ENCODE results near the gene TIGD3. TPM values are rescaled to one million over a fixed set of nuclear protein-coding genes. Genes with fewer than 3 reads are reported as not detected.

TIGD3 gene
- total and polyA plus RNA-seq, 2 of the 13 experiments (the other 11 are each of a cell fraction or from before 2014, with no cell fraction given): 0.49 to 4.9 TPM

DNA sequence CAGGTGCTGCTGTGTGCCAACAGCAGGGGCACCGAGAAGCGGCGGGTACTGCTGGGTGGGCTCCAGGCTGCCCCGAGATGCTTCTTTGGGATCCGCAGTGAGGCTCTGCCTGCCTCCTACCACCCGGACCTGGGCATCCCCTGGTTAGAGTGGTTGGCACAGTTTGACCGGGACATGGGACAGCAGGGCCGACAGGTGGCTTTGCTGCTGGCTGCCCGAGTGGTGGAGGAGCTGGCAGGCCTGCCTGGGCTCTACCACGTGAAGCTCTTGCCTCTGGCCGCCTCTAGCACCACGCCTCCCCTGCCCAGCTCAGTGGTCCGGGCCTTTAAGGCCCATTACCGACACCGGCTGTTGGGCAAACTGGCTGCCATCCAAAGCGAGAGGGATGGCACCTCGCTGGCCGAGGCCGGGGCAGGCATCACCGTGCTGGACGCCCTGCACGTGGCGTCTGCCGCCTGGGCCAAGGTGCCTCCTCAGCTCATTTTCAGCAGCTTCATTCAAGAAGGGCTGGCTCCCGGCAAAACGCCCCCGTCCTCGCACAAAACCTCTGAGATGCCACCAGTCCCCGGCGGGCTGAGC is 1.9 kb downstream of the TIGD3 start:
- POLR2A ChIA-PET: interaction anchor here (0.9 to 6.3 kb wide), 8 partner anchors 14 to 219 kb away, joined by 3 to 87 read pairs (median 24); partner anchors contain the start of genes DPF2, EHBP1L1, MALAT1 and NEAT1
- Histone ChIP-seq H3K4me1 (ENCODE audit: insufficient read depth, low read length) (peaks cover 50% of the 10 kb centered on the region), H3K9ac (ENCODE audit: insufficient read depth, low read depth, low read length) (no peak overlapping the region), H3K27ac (ENCODE audit: extremely low read length, insufficient read depth, low read length) (no peak overlapping the region), H3K4me2 (ENCODE audit: low read depth, low read length) (no peak overlapping the region), H3K79me2 (ENCODE audit: insufficient read depth, low read length) (no peaks in the 10 kb centered on the region), H3K27me3 (ENCODE audit: control insufficient read depth in 1 of 2, insufficient read depth in 2 of 2, low read length in 2 of 2) (no peaks in the 10 kb centered on the region), H3K4me3 (replicated peaks in 1 of 3; ENCODE audit: insufficient read depth in 1 of 3, low read depth in 2 of 3, low read length in 3 of 3) (no peak overlapping the region), H3K9me3 (ENCODE audit: low read length) (no peaks in the 10 kb centered on the region), H4K20me1 (ENCODE audit: insufficient read depth, low read length) (no peaks in the 10 kb centered on the region), H3K36me3 (replicated peaks in 1 of 2; ENCODE audit: control insufficient read depth in 1 of 2, insufficient read depth in 2 of 2, low read length in 2 of 2) (peaks cover 8 to 12% of the 10 kb centered on the region in 2 experiments; a peak in 3 of 5 replicates), H2AFZ (ENCODE audit: low read length) (no peak overlapping the region)
- CTCF ChIA-PET (ENCODE audit: low intra/inter-chr PET ratio, low total read pairs): no interaction called here
- FAIRE-seq (no peak), DNase-seq (ENCODE audit: low spot score) (no peak), ATAC-seq (no peak)
- TF ChIP-seq, protein P1, sequence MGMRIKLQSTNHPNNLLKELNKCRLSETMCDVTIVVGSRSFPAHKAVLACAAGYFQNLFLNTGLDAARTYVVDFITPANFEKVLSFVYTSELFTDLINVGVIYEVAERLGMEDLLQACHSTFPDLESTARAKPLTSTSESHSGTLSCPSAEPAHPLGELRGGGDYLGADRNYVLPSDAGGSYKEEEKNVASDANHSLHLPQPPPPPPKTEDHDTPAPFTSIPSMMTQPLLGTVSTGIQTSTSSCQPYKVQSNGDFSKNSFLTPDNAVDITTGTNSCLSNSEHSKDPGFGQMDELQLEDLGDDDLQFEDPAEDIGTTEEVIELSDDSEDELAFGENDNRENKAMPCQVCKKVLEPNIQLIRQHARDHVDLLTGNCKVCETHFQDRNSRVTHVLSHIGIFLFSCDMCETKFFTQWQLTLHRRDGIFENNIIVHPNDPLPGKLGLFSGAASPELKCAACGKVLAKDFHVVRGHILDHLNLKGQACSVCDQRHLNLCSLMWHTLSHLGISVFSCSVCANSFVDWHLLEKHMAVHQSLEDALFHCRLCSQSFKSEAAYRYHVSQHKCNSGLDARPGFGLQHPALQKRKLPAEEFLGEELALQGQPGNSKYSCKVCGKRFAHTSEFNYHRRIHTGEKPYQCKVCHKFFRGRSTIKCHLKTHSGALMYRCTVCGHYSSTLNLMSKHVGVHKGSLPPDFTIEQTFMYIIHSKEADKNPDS (CRISPR knock-in tag; IDR thresholded peaks at IDR 0.05): no peak
- TF ChIP-seq HNRNPL (IDR thresholded peaks at IDR 0.05; ENCODE audit: low read depth, low read length) (peak; percentile 50), MTA1 (CRISPR knock-in tag; IDR thresholded peaks at IDR 0.05; ENCODE audit: borderline replicate concordance) (peak; percentile 22; the same call in 1 of the 2 replicates)
- BruUV-seq (replicated peaks): no TSS peak
- WGBS (ENCODE audit: low lambda C conversion rate): 97% methylated on average over 15 of the region's 30 CpGs
- in situ Hi-C loops (cut with HindIII; ENCODE audit: extremely low pct_ligation_motif_present, low pct_unique_long_range_greater_than_20kb): no loop called here
- intact Hi-C loops (cut with micrococcal nuclease; ENCODE audit: unreplicated experiment): no loop called here

DNA sequence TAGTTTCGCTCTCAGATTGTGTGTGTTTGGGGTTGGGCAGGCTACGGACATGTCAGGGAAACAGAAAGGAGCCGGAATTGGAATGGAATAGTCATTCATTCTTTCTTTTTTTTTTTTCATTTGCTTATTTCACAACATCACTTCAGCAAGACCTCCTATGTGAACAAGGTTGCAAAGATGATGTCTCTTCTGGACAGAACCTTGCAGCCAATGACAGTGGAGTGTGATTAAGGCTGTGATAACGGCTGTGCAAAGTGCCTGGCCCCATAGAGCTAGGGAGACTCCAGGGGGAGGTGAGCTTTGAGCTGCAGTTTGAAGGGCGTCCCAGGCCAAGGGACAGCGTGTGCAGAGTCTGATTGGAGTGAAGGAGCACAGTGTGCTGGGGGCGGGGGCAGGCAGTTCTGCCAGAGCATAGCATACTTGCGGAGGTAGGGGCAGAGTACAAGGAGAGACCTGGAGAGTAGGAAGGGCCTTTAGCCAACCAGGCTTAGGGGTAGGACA is 3.4 kb downstream of the TIGD3 start:
- 1% methylated on average over 8 of the region's 8 CpGs for WGBS (ENCODE audit: low lambda C conversion rate)
- FAIRE-seq: peak; percentile 98
- in situ Hi-C loops (cut with HindIII; ENCODE audit: extremely low pct_ligation_motif_present, low pct_unique_long_range_greater_than_20kb) (no loop called here), intact Hi-C loops (cut with micrococcal nuclease; ENCODE audit: unreplicated experiment) (no loop called here)
- H3K79me2 ChIP-seq (ENCODE audit: insufficient read depth, low read length): no peaks in the 10 kb centered on the region
- peak; percentile 95 for DNase-seq (ENCODE audit: low spot score)
- POLR2A ChIA-PET: interaction anchor here (0.6 to 6.3 kb wide), 26 partner anchors 9 to 236 kb away, joined by 3 to 87 read pairs (median 5); partner anchors contain the start of genes DPF2, FAU, MALAT1 and NEAT1
- peak overlapping the region; percentile 75 for H3K27ac ChIP-seq (ENCODE audit: extremely low read length, insufficient read depth, low read length)
- H4K20me1 ChIP-seq (ENCODE audit: insufficient read depth, low read length): no peaks in the 10 kb centered on the region
- peak overlapping the region; percentile 48 for H3K9ac ChIP-seq (ENCODE audit: insufficient read depth, low read depth, low read length)
- BruUV-seq (replicated peaks): no TSS peak
- H3K9me3 ChIP-seq (ENCODE audit: low read length): no peaks in the 10 kb centered on the region
- peak; percentile 80 for ATAC-seq
- H3K36me3 ChIP-seq (replicated peaks in 1 of 2; ENCODE audit: control insufficient read depth in 1 of 2, insufficient read depth in 2 of 2, low read length in 2 of 2): 0 out of 5 replicates have a peak, but pooled peaks cover 0 to 2% of the 10 kb centered on the region in 2 experiments
- H3K4me1 ChIP-seq (ENCODE audit: insufficient read depth, low read length): peaks cover 56% of the 10 kb centered on the region
- CTCF ChIA-PET (ENCODE audit: low intra/inter-chr PET ratio, low total read pairs): no interaction called here
- no peak overlapping the region for H2AFZ ChIP-seq (ENCODE audit: low read length)
- H3K4me3 ChIP-seq (replicated peaks in 1 of 3; ENCODE audit: insufficient read depth in 1 of 3, low read depth in 2 of 3, low read length in 3 of 3): peak overlapping the region in 2 of 3 experiments; percentile 4 to 56; a peak in 3 of 6 replicates
- H3K4me2 ChIP-seq (ENCODE audit: low read depth, low read length): peak overlapping the region; percentile 76
- no peaks in the 10 kb centered on the region for H3K27me3 ChIP-seq (ENCODE audit: control insufficient read depth in 1 of 2, insufficient read depth in 2 of 2, low read length in 2 of 2)
- peak; percentile 63 for TF ChIP-seq ZNF350 (CRISPR knock-in tag; IDR thresholded peaks at IDR 0.05; ENCODE audit: borderline replicate concordance, low read depth)
- TF ChIP-seq, protein P2, sequence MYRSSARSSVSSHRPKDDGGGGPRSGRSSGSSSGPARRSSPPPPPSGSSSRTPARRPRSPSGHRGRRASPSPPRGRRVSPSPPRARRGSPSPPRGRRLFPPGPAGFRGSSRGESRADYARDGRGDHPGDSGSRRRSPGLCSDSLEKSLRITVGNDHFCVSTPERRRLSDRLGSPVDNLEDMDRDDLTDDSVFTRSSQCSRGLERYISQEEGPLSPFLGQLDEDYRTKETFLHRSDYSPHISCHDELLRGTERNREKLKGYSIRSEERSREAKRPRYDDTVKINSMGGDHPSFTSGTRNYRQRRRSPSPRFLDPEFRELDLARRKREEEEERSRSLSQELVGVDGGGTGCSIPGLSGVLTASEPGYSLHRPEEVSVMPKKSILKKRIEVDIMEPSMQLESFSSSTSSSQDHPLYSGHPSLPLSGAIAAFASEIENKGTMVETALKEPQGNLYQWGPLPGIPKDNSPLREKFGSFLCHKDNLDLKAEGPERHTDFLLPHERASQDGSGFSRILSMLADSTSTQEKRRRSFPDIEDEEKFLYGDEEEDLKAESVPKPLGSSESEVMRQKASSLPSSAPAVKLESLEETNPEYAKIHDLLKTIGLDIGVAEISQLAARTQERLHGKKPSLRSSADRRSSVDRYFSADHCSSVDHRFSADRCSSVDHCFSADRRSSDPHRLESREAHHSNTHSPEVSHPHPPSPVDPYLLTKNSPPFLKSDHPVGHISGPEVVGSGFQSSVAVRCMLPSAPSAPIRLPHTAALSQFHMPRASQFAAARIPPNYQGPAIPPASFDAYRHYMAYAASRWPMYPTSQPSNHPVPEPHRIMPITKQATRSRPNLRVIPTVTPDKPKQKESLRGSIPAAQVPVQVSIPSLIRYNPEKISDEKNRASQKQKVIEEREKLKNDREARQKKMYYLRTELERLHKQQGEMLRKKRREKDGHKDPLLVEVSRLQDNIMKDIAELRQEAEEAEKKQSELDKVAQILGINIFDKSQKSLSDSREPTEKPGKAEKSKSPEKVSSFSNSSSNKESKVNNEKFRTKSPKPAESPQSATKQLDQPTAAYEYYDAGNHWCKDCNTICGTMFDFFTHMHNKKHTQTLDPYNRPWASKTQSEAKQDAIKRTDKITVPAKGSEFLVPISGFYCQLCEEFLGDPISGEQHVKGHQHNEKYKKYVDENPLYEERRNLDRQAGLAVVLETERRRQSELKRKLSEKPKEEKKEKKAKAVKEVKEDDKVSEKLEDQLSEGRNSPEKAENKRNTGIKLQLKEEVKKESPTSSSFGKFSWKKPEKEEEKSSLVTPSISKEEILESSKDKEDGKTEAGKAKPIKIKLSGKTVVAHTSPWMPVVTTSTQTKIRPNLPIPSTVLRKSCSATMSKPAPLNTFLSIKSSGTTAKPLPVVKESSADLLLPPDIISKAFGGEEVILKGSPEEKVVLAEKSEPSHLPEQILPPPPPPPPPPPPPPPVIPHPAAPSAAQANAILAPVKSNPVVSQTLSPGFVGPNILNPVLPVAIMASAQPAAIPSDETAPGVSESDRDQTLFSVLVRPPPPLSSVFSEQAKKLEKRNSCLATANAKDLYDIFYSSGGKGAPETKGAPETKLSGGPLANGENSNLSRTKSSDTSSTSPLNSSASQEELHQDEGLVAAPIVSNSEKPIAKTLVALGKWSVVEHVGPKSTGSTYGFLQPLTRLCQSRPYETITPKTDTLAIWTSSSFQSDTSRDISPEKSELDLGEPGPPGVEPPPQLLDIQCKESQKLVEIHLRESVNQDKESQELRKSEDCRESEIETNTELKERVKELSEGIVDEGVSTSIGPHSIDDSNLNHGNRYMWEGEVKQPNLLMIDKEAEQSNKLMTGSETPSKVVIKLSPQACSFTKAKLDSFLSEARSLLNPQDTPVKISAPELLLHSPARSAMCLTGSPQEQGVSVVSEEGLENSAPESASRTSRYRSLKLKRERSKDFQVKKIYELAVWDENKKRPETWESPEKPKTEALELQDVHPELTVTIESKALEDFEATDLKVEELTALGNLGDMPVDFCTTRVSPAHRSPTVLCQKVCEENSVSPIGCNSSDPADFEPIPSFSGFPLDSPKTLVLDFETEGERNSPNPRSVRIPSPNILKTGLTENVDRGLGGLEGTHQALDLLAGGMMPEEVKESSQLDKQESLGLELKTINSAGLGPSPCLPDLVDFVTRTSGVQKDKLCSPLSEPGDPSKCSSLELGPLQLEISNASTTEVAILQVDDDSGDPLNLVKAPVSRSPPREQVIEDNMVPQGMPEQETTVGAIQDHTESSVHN (CRISPR knock-in tag; IDR thresholded peaks at IDR 0.05): no peak
- peak; percentile 94 for TF ChIP-seq ESRRA (CRISPR knock-in tag; IDR thresholded peaks at IDR 0.05; ENCODE audit: low read depth)
